Measurements from ENCODE around the gene TAB2. TPM values are rescaled to one million over a fixed set of nuclear protein-coding genes. Genes with fewer than 3 reads are reported as not detected.
A peak's percentile ranks its signal among the peaks of the same experiment; 100 is the strongest.

TAB2 gene
- total RNA-seq, 1 donor from 2014 or later: 71.3 TPM

DNA sequence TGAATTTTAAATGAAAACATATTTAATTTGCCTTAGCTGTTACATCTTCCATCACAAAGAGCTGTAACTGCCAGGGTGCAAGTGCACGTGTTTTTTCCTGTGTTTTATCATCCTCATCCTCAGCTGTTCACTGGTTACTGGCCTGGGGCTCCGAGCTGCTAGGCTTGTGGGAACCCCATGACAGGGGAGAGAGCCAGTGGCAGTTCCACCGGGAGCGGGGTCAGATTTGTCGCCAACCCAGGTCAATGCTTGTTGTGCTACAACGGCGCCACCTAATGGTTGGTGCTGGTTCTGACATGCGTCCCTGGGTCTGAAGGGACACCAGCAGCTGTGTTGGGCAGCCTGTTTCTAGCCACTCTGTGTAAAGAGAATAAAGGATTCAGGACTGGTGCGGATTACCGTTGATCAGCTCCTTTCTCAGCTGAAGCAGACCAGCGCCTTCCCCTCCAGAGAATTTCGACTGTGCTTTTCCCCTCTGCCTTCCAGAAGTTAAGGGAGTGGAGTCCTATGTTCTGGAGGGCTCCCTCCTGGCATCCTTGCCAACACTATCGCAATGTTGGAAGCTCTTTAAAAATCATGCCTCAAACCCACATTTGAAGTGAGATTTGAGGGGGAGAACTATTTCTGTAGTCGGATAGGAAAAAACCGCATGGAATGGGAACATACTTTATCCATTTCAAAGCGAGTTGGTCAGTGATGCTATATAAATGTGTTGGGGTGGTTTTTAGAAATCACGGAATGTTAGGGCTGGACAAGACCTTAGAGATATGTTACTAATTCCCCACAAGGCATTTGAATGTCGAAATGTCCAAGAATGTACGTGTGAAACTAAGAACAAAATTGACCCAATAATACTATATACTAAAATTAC, 114.6 kb downstream of the TAB2 start:
- Mint-ChIP-seq H3K27ac (no peak overlapping the region), H3K9me3 (no peaks in the 10 kb centered on the region), H3K36me3 (no peaks in the 10 kb centered on the region), H3K27me3 (ENCODE audit: low read depth) (peaks cover 2% of the 10 kb centered on the region), H3K4me3 (peak overlapping the region; percentile 37), H3K4me1 (peaks cover 2% of the 10 kb centered on the region)
- DNase-seq (ENCODE audit: low spot score in 2 of 2, unreplicated experiment in 2 of 2): peak; percentile 69 to 89
- TF ChIP-seq, protein P1, sequence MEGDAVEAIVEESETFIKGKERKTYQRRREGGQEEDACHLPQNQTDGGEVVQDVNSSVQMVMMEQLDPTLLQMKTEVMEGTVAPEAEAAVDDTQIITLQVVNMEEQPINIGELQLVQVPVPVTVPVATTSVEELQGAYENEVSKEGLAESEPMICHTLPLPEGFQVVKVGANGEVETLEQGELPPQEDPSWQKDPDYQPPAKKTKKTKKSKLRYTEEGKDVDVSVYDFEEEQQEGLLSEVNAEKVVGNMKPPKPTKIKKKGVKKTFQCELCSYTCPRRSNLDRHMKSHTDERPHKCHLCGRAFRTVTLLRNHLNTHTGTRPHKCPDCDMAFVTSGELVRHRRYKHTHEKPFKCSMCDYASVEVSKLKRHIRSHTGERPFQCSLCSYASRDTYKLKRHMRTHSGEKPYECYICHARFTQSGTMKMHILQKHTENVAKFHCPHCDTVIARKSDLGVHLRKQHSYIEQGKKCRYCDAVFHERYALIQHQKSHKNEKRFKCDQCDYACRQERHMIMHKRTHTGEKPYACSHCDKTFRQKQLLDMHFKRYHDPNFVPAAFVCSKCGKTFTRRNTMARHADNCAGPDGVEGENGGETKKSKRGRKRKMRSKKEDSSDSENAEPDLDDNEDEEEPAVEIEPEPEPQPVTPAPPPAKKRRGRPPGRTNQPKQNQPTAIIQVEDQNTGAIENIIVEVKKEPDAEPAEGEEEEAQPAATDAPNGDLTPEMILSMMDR (IDR thresholded peaks at IDR 0.05; ENCODE audit: unreplicated experiment): peak; percentile 97

DNA sequence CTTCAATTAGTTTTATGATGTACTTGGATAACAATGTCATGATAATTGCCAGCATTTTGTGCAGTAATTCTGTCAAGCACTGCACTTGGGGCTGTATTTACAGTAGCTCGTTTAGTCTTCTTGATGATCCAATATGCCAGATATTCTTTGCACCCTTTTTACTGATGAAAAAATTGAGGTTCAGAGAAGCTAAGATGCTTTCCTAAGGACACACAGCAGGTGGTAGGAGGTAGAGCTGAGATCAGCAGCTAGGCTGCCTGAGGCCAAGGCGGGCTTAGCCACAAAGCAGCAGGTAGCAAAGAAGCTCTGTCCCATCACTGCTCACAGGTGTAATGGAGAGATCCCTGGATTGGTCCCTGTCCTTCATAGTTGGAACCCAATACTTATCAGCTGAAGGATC, 115.9 kb downstream of the TAB2 start:
- Mint-ChIP-seq H3K36me3 (no peaks in the 10 kb centered on the region), H3K9me3 (peaks cover 5% of the 10 kb centered on the region)
- TF ChIP-seq, protein P1 (IDR thresholded peaks at IDR 0.05; ENCODE audit: unreplicated experiment): no peak

DNA sequence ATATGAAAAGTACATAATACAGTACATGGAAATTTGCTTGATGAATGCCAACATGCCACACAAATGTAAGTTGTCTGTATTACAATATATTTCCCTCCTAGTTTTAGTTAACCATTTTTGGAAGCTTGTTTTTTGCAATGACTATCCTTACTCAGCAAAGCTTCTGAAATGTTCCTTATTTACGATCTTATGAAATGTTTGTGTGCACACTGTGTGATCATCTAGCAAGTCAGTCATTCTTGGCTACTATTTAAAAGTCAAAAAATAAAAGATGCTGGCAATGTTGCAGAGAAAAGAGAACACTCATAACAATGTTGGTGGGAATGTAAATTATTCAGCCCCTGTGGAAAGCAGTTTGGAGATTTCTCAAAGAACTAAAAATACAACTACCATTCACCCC, 116.4 kb downstream of the TAB2 start:
- Mint-ChIP-seq H3K4me3 (no peak overlapping the region), H3K27me3 (ENCODE audit: low read depth) (peaks cover under 1% of the 10 kb centered on the region), H3K9me3 (peaks cover 5% of the 10 kb centered on the region), H3K36me3 (no peaks in the 10 kb centered on the region), H3K27ac (no peak overlapping the region), H3K4me1 (peaks cover 2% of the 10 kb centered on the region)
- DNase-seq (ENCODE audit: low spot score in 2 of 2, unreplicated experiment in 2 of 2): no peak
- TF ChIP-seq, protein P1 (IDR thresholded peaks at IDR 0.05; ENCODE audit: unreplicated experiment): no peak

More for the DNA sequence above, 115.9 kb downstream of the TAB2 start:
- H3K27ac Mint-ChIP-seq: no peak overlapping the region
- peaks cover 2% of the 10 kb centered on the region for H3K27me3 Mint-ChIP-seq (ENCODE audit: low read depth)
- peaks cover 2% of the 10 kb centered on the region for H3K4me1 Mint-ChIP-seq
- DNase-seq (ENCODE audit: low spot score in 2 of 2, unreplicated experiment in 2 of 2): no peak
- no peak overlapping the region for H3K4me3 Mint-ChIP-seq

DNA sequence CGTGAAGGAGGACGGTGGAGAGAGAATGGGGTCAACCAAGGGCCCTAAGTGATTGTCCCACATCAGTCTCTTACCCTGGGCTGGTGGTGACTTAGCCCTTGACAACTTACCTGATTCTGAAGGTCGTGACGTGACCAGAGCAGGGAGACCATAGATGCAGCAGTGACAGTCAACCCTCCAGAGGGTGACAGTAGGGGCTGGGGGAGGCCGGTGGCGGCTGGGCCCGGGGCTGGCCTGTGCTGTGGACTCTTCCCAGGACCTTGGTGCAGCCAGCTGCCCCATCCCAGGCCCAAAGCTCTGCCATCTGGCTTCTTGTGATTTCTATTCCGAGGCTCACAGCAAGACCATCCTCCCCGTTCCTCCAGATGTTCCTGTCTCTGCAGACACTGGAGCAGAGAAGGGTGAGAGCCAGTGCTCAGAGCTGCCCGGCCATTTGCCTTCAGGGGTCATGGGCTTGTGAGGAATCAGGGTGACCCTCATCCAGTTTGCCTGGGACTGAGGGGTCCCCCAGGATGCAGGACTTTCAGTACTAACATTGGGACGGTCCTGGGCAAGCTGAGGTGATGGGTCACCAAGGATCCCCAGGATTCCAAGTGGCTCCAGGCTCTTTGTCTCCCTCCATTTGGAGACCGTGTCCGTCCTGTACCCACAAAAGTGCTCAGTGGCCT, 118.5 kb downstream of the TAB2 start:
- no peaks in the 10 kb centered on the region for H3K36me3 Mint-ChIP-seq
- H3K27ac Mint-ChIP-seq: no peak overlapping the region
- no peak overlapping the region for H3K4me3 Mint-ChIP-seq
- H3K27me3 Mint-ChIP-seq (ENCODE audit: low read depth): no peaks in the 10 kb centered on the region
- H3K4me1 Mint-ChIP-seq: peaks cover 12% of the 10 kb centered on the region
- TF ChIP-seq, protein P1 (IDR thresholded peaks at IDR 0.05; ENCODE audit: unreplicated experiment): no peak
- DNase-seq (ENCODE audit: low spot score in 2 of 2, unreplicated experiment in 2 of 2): no peak
- peaks cover 5% of the 10 kb centered on the region for H3K9me3 Mint-ChIP-seq

DNA sequence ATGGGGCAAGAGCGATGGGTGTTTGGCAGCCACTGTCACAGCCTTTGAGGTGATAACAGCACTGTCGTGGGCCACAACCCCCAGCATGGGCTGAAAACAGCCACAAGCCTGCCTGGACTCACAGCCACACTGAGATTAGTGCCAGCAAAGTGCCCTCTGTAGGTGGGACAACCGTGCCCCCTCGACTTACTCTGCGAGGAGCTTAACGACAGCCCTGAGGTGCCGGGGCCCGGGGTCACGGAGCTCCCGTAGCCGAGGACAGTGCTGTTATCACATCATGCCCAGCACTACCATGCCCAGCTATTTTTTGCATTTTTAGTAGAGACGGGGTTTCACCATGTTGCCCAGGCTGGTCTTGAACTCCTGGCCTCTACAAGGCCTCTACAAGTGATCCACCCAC, 119.1 kb downstream of the TAB2 start:
- TF ChIP-seq, protein P1 (IDR thresholded peaks at IDR 0.05; ENCODE audit: unreplicated experiment): no peak
- DNase-seq (ENCODE audit: low spot score in 2 of 2, unreplicated experiment in 2 of 2): no peak
- Mint-ChIP-seq H3K27me3 (ENCODE audit: low read depth) (no peaks in the 10 kb centered on the region), H3K36me3 (no peaks in the 10 kb centered on the region), H3K4me1 (peaks cover 18% of the 10 kb centered on the region), H3K4me3 (no peak overlapping the region), H3K27ac (no peak overlapping the region), H3K9me3 (peaks cover 5% of the 10 kb centered on the region)

Measured in mesothelial cell of epicardium (in vitro differentiated cells).